ENCODE data around the gene SH3BP4.

DNA sequence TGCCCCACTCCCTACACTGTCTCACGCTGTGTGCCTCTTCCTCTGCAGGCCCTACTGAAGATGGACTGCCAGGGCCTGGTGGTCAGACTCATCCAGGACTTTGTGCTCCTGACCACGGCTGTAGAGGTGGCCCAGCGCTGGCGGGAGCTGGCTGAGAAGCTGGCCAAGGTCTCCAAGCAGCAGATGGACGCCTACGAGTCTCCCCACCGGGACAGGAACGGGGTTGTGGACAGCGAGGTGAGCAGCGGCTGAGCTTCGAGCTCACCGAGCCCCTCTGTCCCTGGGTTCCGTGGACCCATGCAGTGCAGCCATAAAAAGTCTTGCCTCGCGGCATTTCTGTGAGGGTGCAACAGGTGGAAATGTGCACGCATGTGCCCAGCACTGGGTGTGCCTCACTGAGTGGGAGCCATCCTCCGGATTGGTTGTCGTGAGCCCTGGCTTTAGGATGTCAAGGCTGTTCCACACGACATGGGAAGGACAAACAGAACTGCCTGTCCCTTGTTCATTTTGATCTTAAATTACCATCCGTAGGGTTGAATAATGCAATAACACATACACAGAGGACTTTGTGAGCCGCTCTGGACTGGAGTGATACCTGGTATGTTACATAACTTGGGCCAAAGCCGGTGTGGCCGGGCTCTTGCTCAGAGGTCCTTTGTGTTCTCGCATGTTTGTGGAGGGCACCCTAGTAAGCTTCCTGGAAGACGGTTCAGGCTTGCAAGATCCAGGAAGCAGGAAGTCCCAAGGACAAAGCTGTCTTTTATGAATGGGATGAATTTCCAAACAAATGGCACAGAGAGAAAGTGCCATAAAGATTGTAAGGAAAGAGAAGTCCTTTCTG, 100.9 kb downstream of the SH3BP4 start:
- no peak for TF ChIP-seq POLR2A (IDR thresholded peaks at IDR 0.05; ENCODE audit: low read length)
- no peak for TF ChIP-seq GATA1 (IDR thresholded peaks at IDR 0.05; ENCODE audit: low read depth, low read length)

Data from erythroblast (primary cell).